Naive B cell (primary cell): ENCODE results near the gene THSD4. TPM values are rescaled to one million over a fixed set of nuclear protein-coding genes. Genes with fewer than 3 reads are reported as not detected.
"Not testable (repeated sequence)": the region's sequence is repeated elsewhere in the genome, so short reads cannot be mapped to it uniquely, and the experiment has no call there.

Source experiments
- ATAC-seq, 2 donors: fragments of 150-1000 bp; cut with Tn5 transposase; 2 replicates each; pipeline ENCODE4 v1.10.0; 2021; ENCODE audit warnings: low read depth in 2 of 2, mild to moderate bottlenecking in 2 of 2, moderate library complexity in 2 of 2
- DNase-seq: peaks from one replicate; pipeline ENCODE4 v3.0.0; 2022
- H3K27ac Mint-ChIP-seq, 6 donors: one replicate each; pipeline ENCODE4 v1.8.0; 2020 to 2022; ENCODE audit warnings: mild to moderate bottlenecking in 6 of 6, mixed read lengths in 6 of 6, moderate library complexity in 5 of 6, inconsistent platforms in 2 of 6
- H3K27me3 Mint-ChIP-seq, 3 donors: one replicate each; pipeline ENCODE4 v1.8.0; 2021 to 2022; ENCODE audit warnings: mixed read lengths in 3 of 3, mild to moderate bottlenecking in 1 of 3
- H3K36me3 Mint-ChIP-seq, 2 donors: one replicate each; pipeline ENCODE4 v1.8.0; 2020 to 2022; ENCODE audit warnings: mixed read lengths in 2 of 2, inconsistent platforms in 1 of 2, mild to moderate bottlenecking in 1 of 2
- H3K4me1 Mint-ChIP-seq, 3 donors: one replicate each; pipeline ENCODE4 v1.8.0; 2020 to 2022; ENCODE audit warnings: mixed read lengths in 3 of 3, inconsistent platforms in 1 of 3, mild to moderate bottlenecking in 1 of 3, moderate library complexity in 1 of 3
- H3K4me3 Mint-ChIP-seq, 8 donors: one replicate each; pipeline ENCODE4 v1.8.0; 2020 to 2022; ENCODE audit warnings: mild to moderate bottlenecking in 8 of 8, mixed read lengths in 8 of 8, moderate library complexity in 8 of 8, inconsistent platforms in 2 of 8
- H3K9me3 Mint-ChIP-seq, 7 donors: one replicate each; pipeline ENCODE4 v1.8.0; 2020 to 2022; ENCODE audit warnings: mixed read lengths in 7 of 7, mild to moderate bottlenecking in 5 of 7, inconsistent platforms in 2 of 7, moderate library complexity in 1 of 7
- polyA plus RNA-seq, 6 donors: library from polyadenylated mRNA; unstranded; fragments of 300-500 nt; fragmentation: Illumina TruSeq; gene quantifications; one replicate each; pipeline ENCODE4 v1.2.3, GENCODE V29; 2021; ENCODE audit warnings: low read depth in 6 of 6

Gene THSD4
- polyA plus RNA-seq, 6 donors from 2014 or later = not detected

DNA sequence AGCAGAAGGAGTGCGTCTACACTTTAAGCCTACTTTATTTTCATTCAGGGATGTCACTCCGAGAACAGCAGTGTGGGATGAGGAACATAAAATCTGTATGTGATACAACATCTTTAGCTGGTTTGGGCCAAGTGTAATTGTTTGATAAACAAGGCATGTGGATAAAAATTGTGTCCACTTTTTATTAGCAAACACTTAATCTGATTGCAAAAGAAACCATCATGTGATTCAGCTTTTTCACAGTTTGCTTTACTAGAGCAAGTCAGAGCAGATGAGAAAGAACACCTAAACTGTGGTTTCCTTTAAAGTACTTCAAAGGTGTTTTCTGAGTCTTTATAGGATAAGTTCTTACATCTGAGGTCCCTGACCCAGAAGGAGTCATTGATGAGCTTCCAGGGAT is 237.9 kb downstream of the THSD4 start:
- no peaks in the 10 kb centered on the region for H3K4me1 Mint-ChIP-seq
- DNase-seq (no peak), ATAC-seq (no peak)
- H3K9me3 Mint-ChIP-seq = peaks cover 0 to 4% (median 0%) of the 10 kb centered on the region in 7 donors
- no peaks in the 10 kb centered on the region for H3K36me3 Mint-ChIP-seq
- H3K27ac Mint-ChIP-seq = no peak overlapping the region
- peaks cover 4 to 20% (median 9%) of the 10 kb centered on the region in 3 donors for H3K27me3 Mint-ChIP-seq
- H3K4me3 Mint-ChIP-seq = no peak overlapping the region

GRCh38 chr15:71355268-71355667 is 240.0 kb downstream of the THSD4 start:
- no peaks in the 10 kb centered on the region for H3K36me3 Mint-ChIP-seq
- peak overlapping the region in 1 of 8 donors; percentile 16 for H3K4me3 Mint-ChIP-seq
- no peak overlapping the region for H3K27ac Mint-ChIP-seq
- peaks cover 0 to 14% (median 4%) of the 10 kb centered on the region in 3 donors for H3K27me3 Mint-ChIP-seq
- H3K9me3 Mint-ChIP-seq = peaks cover 0 to 4% (median 0%) of the 10 kb centered on the region in 7 donors
- no peaks in the 10 kb centered on the region for H3K4me1 Mint-ChIP-seq
- DNase-seq (no peak), ATAC-seq (no peak)

- Mint-ChIP-seq H3K4me3 (no peak overlapping the region), H3K27me3 (peaks cover 0 to 9% (median 4%) of the 10 kb centered on the region in 3 donors), H3K27ac (no peak overlapping the region), H3K9me3 (peaks cover 0 to 5% (median 0%) of the 10 kb centered on the region in 7 donors), H3K36me3 (no peaks in the 10 kb centered on the region), H3K4me1 (no peaks in the 10 kb centered on the region)
- DNase-seq = no peak
- ATAC-seq = no peak
These were observed 242.1 kb downstream of the THSD4 start for GRCh38 chr15:71357321-71357732.

- H3K9me3 Mint-ChIP-seq = peaks cover 0 to 5% (median 3%) of the 10 kb centered on the region in 7 donors
- no peaks in the 10 kb centered on the region for H3K4me1 Mint-ChIP-seq
- no peaks in the 10 kb centered on the region for H3K36me3 Mint-ChIP-seq
- no peak overlapping the region for H3K27ac Mint-ChIP-seq
- no peak overlapping the region for H3K4me3 Mint-ChIP-seq
- H3K27me3 Mint-ChIP-seq = peaks cover 0 to 9% (median 4%) of the 10 kb centered on the region in 3 donors
- ATAC-seq = no peak
- no peak for DNase-seq
These were observed 242.7 kb downstream of the THSD4 start for GRCh38 chr15:71357967-71358366.

- Mint-ChIP-seq H3K9me3 (peaks cover 0 to 5% (median 3%) of the 10 kb centered on the region in 7 donors), H3K27ac (no peak overlapping the region), H3K27me3 (peaks cover 0 to 9% (median 4%) of the 10 kb centered on the region in 3 donors), H3K36me3 (no peaks in the 10 kb centered on the region), H3K4me1 (no peaks in the 10 kb centered on the region), H3K4me3 (no peak overlapping the region)
- no peak for DNase-seq
- no peak for ATAC-seq
These were observed 244.0 kb downstream of the THSD4 start for GRCh38 chr15:71359246-71359645.

DNA sequence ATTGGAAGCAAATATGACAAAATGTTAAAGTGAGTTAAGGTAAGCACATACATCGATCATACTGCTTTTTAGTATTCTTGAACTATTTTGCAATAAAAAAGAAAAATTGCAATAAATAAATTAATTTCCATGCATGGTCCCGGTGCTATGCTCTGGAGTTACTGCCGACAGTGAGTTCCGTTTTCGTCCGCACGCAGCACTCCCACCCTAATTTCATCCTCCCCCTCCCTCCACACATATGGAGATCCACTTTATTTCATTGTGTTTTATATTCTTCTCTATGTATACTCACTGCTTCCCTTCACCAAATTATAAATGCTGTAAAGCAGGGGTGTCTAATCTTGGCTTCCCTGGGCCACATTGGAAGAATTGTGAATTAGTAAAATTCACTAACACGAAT is 247.3 kb downstream of the THSD4 start:
- ATAC-seq (no peak), DNase-seq (no peak)
- H3K4me3 Mint-ChIP-seq = no peak overlapping the region
- H3K9me3 Mint-ChIP-seq = peaks cover 0 to 7% (median 0%) of the 10 kb centered on the region in 7 donors
- no peak overlapping the region for H3K27ac Mint-ChIP-seq
- no peaks in the 10 kb centered on the region for H3K36me3 Mint-ChIP-seq
- H3K4me1 Mint-ChIP-seq = no peaks in the 10 kb centered on the region
- H3K27me3 Mint-ChIP-seq = peaks cover 0 to 4% (median 0%) of the 10 kb centered on the region in 3 donors

DNA sequence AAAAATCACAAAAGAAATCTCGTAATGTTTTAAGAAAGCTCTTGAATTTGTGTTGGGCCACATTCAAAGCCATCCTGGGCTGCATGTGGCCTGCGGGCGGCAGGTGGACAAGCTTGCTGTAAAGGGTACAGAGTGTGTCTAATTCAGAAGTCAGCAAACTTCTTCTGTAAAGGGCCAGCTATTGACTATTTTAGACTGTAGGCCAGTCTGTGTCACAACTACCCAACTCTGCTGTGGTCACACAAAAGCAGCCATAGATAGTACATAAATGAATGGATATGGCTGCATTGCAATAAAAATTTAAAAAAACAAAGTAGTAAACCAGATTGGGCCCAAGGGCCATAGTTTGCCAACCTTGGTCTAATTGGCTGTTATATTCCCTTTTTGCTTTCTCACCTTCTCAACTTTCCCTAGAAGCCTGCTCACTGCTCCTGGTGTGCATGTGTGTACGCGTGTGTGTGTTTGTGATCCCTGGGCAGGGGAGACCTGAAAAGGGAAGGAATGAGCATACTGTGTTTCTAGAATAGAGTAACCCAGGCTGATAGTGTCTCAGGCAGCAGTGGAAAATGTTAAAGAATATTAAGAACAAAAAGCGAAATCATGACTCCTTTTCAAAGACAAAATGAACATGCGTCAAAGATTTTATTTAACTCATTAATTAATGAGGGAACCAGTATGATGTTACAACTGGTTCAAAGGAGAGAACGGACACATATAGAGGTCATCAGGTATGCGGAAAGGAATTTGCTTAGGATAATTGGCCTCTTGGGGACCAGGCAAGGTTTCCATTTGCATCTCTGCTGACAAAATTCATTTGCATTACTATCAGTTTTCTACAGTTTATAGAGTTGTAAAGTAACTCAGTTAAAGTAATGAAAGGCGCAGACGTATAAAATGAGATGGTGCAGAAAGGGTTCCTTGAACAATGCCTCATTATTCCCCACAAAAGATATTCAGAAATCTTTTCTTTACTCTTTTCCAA is 248.0 kb downstream of the THSD4 start:
- H3K27ac Mint-ChIP-seq = no peak overlapping the region
- no peaks in the 10 kb centered on the region for H3K36me3 Mint-ChIP-seq
- peaks cover 0 to 4% (median 0%) of the 10 kb centered on the region in 3 donors for H3K27me3 Mint-ChIP-seq
- peaks cover 0 to 7% (median 0%) of the 10 kb centered on the region in 7 donors for H3K9me3 Mint-ChIP-seq
- H3K4me3 Mint-ChIP-seq = peak overlapping the region in 1 of 8 donors; percentile 11
- DNase-seq (no peak), ATAC-seq (no peak)
- H3K4me1 Mint-ChIP-seq = no peaks in the 10 kb centered on the region

GRCh38 chr15:71364117-71364584 is 248.9 kb downstream of the THSD4 start:
- DNase-seq (no peak), ATAC-seq (no peak)
- Mint-ChIP-seq H3K27me3 (peaks cover 0 to 2% (median 0%) of the 10 kb centered on the region in 3 donors), H3K4me3 (no peak overlapping the region), H3K4me1 (no peaks in the 10 kb centered on the region), H3K9me3 (peaks cover 0 to 7% (median 1%) of the 10 kb centered on the region in 7 donors), H3K27ac (no peak overlapping the region), H3K36me3 (no peaks in the 10 kb centered on the region)

DNA sequence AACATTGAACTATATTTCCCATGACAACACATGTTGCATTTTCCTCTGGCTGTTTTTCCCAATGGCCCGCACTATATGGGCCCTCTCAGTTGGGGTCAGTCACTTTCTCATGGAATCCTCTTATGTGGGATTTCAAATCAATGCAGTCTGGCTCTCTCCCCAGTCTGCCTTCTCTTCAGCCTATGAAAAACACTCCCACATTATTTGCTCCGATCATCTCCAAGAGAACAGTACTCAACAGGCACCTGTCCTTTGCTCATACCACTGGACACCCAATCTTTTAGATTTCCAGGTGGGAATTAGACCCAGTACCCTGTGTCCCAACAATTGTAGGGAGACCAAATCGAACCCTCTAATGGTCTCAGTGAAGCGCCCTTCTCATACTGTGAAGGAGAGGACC is 251.3 kb downstream of the THSD4 start:
- DNase-seq = no peak
- H3K36me3 Mint-ChIP-seq = no peaks in the 10 kb centered on the region
- peaks cover 0 to 15% (median 3%) of the 10 kb centered on the region in 7 donors for H3K9me3 Mint-ChIP-seq
- no peaks in the 10 kb centered on the region for H3K4me1 Mint-ChIP-seq
- no peak for ATAC-seq
- peak overlapping the region in 1 of 6 donors; percentile 20 for H3K27ac Mint-ChIP-seq
- H3K27me3 Mint-ChIP-seq = peaks cover 0 to 10% (median 8%) of the 10 kb centered on the region in 3 donors
- H3K4me3 Mint-ChIP-seq = no peak overlapping the region

DNA sequence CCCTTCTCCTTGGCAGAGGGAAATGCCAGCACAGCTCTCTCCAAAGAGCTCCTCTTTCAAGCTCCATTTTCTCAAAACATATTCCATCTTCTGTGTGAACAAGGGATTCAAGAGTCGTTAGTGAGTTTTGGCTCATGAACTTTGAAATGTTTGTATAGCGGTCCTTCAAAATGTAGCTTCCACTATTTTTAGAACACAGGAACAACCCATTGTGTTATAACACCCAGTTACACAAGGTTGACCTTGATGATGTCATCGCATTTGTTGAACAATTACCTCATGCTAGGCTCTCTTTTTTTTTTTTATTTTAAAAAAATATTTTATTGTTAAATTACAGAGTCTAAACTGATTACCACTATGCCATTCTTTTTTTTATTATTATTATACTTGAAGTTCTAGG is 251.7 kb downstream of the THSD4 start:
- no peaks in the 10 kb centered on the region for H3K4me1 Mint-ChIP-seq
- ATAC-seq (no peak), DNase-seq (no peak)
- H3K27ac Mint-ChIP-seq = no peak overlapping the region
- H3K27me3 Mint-ChIP-seq = peaks cover 0 to 13% (median 8%) of the 10 kb centered on the region in 3 donors
- H3K4me3 Mint-ChIP-seq = no peak overlapping the region
- H3K9me3 Mint-ChIP-seq = peaks cover 0 to 19% (median 3%) of the 10 kb centered on the region in 7 donors
- no peaks in the 10 kb centered on the region for H3K36me3 Mint-ChIP-seq

DNA sequence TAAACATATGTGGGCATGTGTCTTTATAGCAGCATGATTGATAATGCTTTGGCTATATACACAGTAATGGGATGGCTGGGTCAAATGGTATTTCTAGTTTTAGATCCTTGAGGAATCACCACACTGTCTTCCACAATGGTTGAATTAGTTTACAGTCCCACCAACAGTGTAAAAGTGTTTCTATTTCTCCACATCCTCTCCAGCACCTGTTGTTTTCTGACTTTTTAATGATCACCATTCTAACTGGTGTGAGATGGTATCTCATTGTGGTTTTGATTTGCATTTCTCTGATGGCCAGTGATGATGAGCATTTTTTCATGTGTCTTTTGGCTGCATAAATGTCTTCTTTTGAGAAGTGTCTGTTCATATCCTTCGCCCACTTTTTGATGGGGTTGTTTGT is 252.5 kb downstream of the THSD4 start:
- H3K27ac Mint-ChIP-seq, H3K4me1 Mint-ChIP-seq, H3K4me3 Mint-ChIP-seq, H3K36me3 Mint-ChIP-seq, ATAC-seq, DNase-seq: not testable (repeated sequence)
- H3K9me3 Mint-ChIP-seq = peaks cover 0 to 19% (median 3%) of the 10 kb centered on the region in 7 donors
- H3K27me3 Mint-ChIP-seq = peaks cover 0 to 16% (median 8%) of the 10 kb centered on the region in 3 donors

GRCh38 chr15:71372769-71373168 is 257.5 kb downstream of the THSD4 start:
- peaks cover 0 to 20% (median 5%) of the 10 kb centered on the region in 7 donors for H3K9me3 Mint-ChIP-seq
- H3K36me3 Mint-ChIP-seq, H3K4me1 Mint-ChIP-seq, H3K4me3 Mint-ChIP-seq, DNase-seq, ATAC-seq, H3K27ac Mint-ChIP-seq: not testable (repeated sequence)
- peaks cover 35 to 36% (median 36%) of the 10 kb centered on the region in 3 donors for H3K27me3 Mint-ChIP-seq

GRCh38 chr15:71373917-71374316 is 258.6 kb downstream of the THSD4 start:
- Mint-ChIP-seq H3K36me3 (no peaks in the 10 kb centered on the region), H3K9me3 (peaks cover 0 to 20% (median 5%) of the 10 kb centered on the region in 7 donors), H3K27ac (no peak overlapping the region), H3K4me3 (no peak overlapping the region), H3K27me3 (peaks cover 35 to 36% (median 36%) of the 10 kb centered on the region in 3 donors), H3K4me1 (no peaks in the 10 kb centered on the region)
- ATAC-seq (no peak), DNase-seq (no peak)
